Hepatocyte (in vitro differentiated cells): Measurements from ENCODE around the gene VPS25. TPM values are rescaled to one million over a fixed set of nuclear protein-coding genes. Genes with fewer than 3 reads are reported as not detected.
A peak's percentile ranks its signal among the peaks of the same experiment; 100 is the strongest.

Source experiments
- DNase-seq: peaks from one replicate; pipeline ENCODE4 v3.0.0-alpha.2; 2016; ENCODE audit warnings: low spot score
- H2AFZ ChIP-seq: fragments of 200-600 bp; sonication (generic); 2 replicates; pipeline ENCODE4 v1.6.0; 2016; ENCODE audit warnings: antibody characterized with exemption, mild to moderate bottlenecking
- H3K27ac ChIP-seq: fragments of 200-600 bp; sonication (generic); 2 replicates; pipeline ENCODE4 v1.5.1; 2016; ENCODE audit warnings: mild to moderate bottlenecking
- H3K27me3 ChIP-seq: fragments of 200-600 bp; sonication (generic); 2 replicates; pipeline ENCODE4 v1.6.1; 2016
- H3K36me3 ChIP-seq: fragments of 200-600 bp; sonication (generic); replicated peaks from 2 replicates; pipeline ENCODE4 v1.5.1; 2016; ENCODE audit warnings: low read depth; ENCODE audit not compliant: insufficient read depth
- H3K4me1 ChIP-seq: fragments of 200-600 bp; sonication (generic); 2 replicates; pipeline ENCODE4 v1.5.1; 2016; ENCODE audit warnings: mild to moderate bottlenecking, moderate library complexity; ENCODE audit not compliant: insufficient read depth
- H3K4me2 ChIP-seq: fragments of 200-600 bp; sonication (generic); 2 replicates; pipeline ENCODE4 v1.6.0; 2016
- H3K4me3 ChIP-seq: fragments of 200-600 bp; sonication (generic); 2 replicates; pipeline ENCODE4 v1.5.1; 2016; ENCODE audit warnings: mild to moderate bottlenecking
- H3K79me2 ChIP-seq: fragments of 200-600 bp; sonication (generic); 2 replicates; pipeline ENCODE4 v1.6.0; 2017; ENCODE audit warnings: mild to moderate bottlenecking
- H3K9me2 ChIP-seq: fragments of 200-600 bp; sonication (generic); replicated peaks from 2 replicates; pipeline ENCODE4 v1.6.0; 2017; ENCODE audit warnings: mild to moderate bottlenecking; ENCODE audit not compliant: insufficient read depth
- H3K9me3 ChIP-seq: fragments of 200-600 bp; sonication (generic); 2 replicates; pipeline ENCODE4 v1.5.1; 2016; ENCODE audit warnings: low read depth, mild to moderate bottlenecking
- H4K20me1 ChIP-seq: fragments of 200-600 bp; sonication (generic); 2 replicates; pipeline ENCODE4 v1.6.0; 2016; ENCODE audit warnings: mild to moderate bottlenecking; ENCODE audit not compliant: insufficient read depth, poor library complexity, severe bottlenecking
- EZH2 ChIP-seq: fragments of 200-600 bp; sonication (generic); IDR thresholded peaks from 2 replicates; pipeline ENCODE4 v1.6.1; 2016; ENCODE audit warnings: antibody characterized with exemption, mild to moderate bottlenecking, borderline replicate concordance
- EZH2phosphoT487 ChIP-seq: fragments of 200-600 bp; sonication (generic); IDR thresholded peaks from one replicate; pipeline ENCODE4 v1.6.1; 2018; ENCODE audit warnings: antibody characterized with exemption, mild to moderate bottlenecking, low read depth, moderate library complexity; ENCODE audit not compliant: unreplicated experiment, severe bottlenecking
- WGBS: methylation state at CpG from one replicate; pipeline ENCODE4 v1.1.6; 2016; ENCODE audit warnings: low lambda C conversion rate; ENCODE audit errors: missing lambda C conversion rate; 5-methylcytosine and 5-hydroxymethylcytosine counted together
- microRNA-seq: library from miRNA; unstranded; fragments of <30 nt; microRNA quantifications from one replicate; pipeline ENCODE4, GENCODE V29; 2017
- polyA plus RNA-seq: library from polyadenylated mRNA; unstranded; fragments of >200 nt; fragmentation: Nextera tagmentation; extraction: Ambion mirVana; gene quantifications from 2 replicates; pipeline ENCODE4 v1.2.1, GENCODE V29; 2016
- small RNA-seq: library from RNA; depleted of rRNA; stranded (forward); fragments of <200 nt; gene quantifications from one replicate; pipeline ENCODE3, GENCODE V24; 2014
- total RNA-seq: library from RNA; depleted of rRNA; stranded (reverse); fragments of >200 nt; gene quantifications from 2 replicates; pipeline ENCODE4 v1.2.3, GENCODE V29; 2014
- TF ChIP-seq, protein P1 (sequence below): fragments of 200-600 bp; sonication (generic); IDR thresholded peaks from 2 replicates; pipeline ENCODE4 v1.5.1; 2016; ENCODE audit warnings: antibody characterized with exemption, mild to moderate bottlenecking; ENCODE audit not compliant: poor library complexity

The VPS25 gene
- total and polyA plus RNA-seq, 2 experiments from 2014 or later: 89.9 to 121 TPM

DNA sequence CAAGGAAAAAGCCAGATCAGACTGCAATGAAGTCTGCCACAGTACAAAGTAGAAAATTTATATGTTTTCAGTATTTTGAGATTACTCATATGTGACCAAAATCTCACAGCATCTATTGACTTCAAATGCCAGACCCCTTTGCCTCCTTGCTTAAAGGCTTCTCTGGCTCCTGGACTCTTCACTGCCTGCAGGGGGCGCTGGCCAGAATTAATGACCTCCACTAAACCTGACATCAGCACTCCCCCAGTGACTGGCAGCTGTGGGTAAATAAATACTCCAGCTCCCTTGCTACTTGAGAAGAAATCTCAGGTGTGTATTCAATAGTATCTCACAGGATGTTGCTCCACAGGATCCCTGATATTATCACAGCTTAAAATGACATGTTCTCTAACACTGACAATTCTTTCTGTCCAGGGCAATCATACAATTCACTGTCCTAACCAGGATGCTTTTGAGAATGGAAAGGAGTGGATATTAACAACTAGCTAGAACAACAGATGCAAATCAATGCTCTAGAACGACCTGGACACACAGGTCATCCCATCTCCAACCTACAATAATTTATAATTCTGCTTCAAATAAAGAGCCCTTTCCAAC, 46.8 kb downstream of the VPS25 start:
- H3K36me3 ChIP-seq: peaks cover 4% of the 10 kb centered on the region
- peak; percentile 77 for DNase-seq
- WGBS: 33% methylated on average over 2 of the region's 2 CpGs

DNA sequence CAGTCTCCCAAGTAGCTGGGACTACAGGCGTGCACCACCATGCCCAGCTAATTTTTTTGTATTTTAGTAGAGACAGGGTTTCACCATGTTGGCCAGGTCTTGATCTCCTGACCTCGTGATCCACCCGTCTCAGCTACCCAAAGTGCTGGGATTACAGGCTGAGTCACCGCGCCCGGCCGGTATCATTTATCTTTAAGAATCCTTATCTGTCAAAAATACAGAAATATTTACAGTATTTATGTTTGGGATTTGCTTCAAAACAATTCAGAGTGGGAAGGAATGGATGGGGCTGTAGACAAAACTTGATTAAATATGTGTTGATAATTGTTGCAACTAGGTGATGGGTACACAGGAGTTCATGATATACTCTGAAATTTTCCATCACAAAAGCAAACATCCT, 47.9 kb downstream of the VPS25 start:
- Histone ChIP-seq H3K79me2 (peaks cover 38% of the 10 kb centered on the region), H3K9me2 (no peaks in the 10 kb centered on the region), H3K9me3 (no peaks in the 10 kb centered on the region), H3K36me3 (no peaks in the 10 kb centered on the region), H3K4me2 (no peak overlapping the region), H4K20me1 (no peaks in the 10 kb centered on the region), H3K4me1 (peaks cover 8% of the 10 kb centered on the region), H3K27ac (no peak overlapping the region), H2AFZ (no peak overlapping the region), H3K27me3 (no peaks in the 10 kb centered on the region), H3K4me3 (no peak overlapping the region)
- WGBS: 81% methylated on average over 7 of the region's 7 CpGs
- no peak for DNase-seq
- no peak for TF ChIP-seq EZH2
- TF ChIP-seq, protein P1, sequence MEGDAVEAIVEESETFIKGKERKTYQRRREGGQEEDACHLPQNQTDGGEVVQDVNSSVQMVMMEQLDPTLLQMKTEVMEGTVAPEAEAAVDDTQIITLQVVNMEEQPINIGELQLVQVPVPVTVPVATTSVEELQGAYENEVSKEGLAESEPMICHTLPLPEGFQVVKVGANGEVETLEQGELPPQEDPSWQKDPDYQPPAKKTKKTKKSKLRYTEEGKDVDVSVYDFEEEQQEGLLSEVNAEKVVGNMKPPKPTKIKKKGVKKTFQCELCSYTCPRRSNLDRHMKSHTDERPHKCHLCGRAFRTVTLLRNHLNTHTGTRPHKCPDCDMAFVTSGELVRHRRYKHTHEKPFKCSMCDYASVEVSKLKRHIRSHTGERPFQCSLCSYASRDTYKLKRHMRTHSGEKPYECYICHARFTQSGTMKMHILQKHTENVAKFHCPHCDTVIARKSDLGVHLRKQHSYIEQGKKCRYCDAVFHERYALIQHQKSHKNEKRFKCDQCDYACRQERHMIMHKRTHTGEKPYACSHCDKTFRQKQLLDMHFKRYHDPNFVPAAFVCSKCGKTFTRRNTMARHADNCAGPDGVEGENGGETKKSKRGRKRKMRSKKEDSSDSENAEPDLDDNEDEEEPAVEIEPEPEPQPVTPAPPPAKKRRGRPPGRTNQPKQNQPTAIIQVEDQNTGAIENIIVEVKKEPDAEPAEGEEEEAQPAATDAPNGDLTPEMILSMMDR: no peak
- no peak for TF ChIP-seq EZH2phosphoT487

More for the DNA sequence above, 46.8 kb downstream of the VPS25 start:
- Histone ChIP-seq H3K27ac (no peak overlapping the region), H3K9me2 (no peaks in the 10 kb centered on the region), H3K4me3 (no peak overlapping the region), H3K27me3 (no peaks in the 10 kb centered on the region), H2AFZ (no peak overlapping the region), H3K4me2 (no peak overlapping the region), H3K9me3 (no peaks in the 10 kb centered on the region), H3K4me1 (peaks cover 8% of the 10 kb centered on the region), H3K79me2 (peaks cover 38% of the 10 kb centered on the region), H4K20me1 (no peaks in the 10 kb centered on the region)
- TF ChIP-seq, protein P1: peak; percentile 65
- TF ChIP-seq EZH2phosphoT487: no peak

DNA sequence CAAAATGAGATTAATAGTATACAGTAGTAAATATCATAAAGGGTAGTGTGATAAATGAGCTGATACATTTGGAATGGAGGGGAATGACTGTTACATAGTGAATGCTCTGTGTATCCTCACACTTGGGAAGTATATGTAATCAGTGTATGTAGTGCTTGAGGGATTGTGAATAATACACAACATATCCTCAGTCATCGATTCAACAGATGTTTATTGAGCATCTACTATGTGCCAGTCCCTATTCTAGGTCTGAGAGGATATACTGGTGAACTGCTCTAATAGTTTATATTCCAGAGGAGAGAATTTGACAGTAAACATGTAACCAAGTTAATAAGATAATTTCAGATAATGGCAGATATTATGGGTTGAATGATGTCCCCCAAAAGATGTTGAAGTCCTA, 54.2 kb downstream of the VPS25 start:
- TF ChIP-seq EZH2phosphoT487 (no peak), EZH2 (no peak)
- TF ChIP-seq, protein P1: no peak
- Histone ChIP-seq H3K27me3 (no peaks in the 10 kb centered on the region), H3K9me3 (no peaks in the 10 kb centered on the region), H4K20me1 (no peaks in the 10 kb centered on the region), H3K27ac (no peak overlapping the region), H3K4me3 (no peak overlapping the region), H3K36me3 (no peaks in the 10 kb centered on the region), H3K79me2 (peaks cover 17% of the 10 kb centered on the region), H2AFZ (no peak overlapping the region), H3K9me2 (no peaks in the 10 kb centered on the region), H3K4me2 (no peak overlapping the region), H3K4me1 (peaks cover 8% of the 10 kb centered on the region)
- no peak for DNase-seq
- 90% methylated on average over 1 of the region's 1 CpG for WGBS

Small RNA genes within 50 kb of the gene (microRNA-seq; reads per million reads assigned to microRNA genes)
- 4.5 reads per million, percentile 5 among the genes with 10 or more reads in this experiment for gene MIR6781

Small RNA genes within 50 kb of the gene (small RNA-seq; reads per million reads assigned to genes)
- gene HMGN2P15: not detected
- not detected for gene MIR6781

Other genes starting within 250 kb of the VPS25 start
- gene NAGLU, start 237.2 kb upstream of the VPS25 start, total RNA-seq: 76.4 and 78.1 TPM in 2 replicates
- 121 and 152 TPM in 2 replicates for gene NAGLU, start 237.2 kb upstream of the VPS25 start, polyA plus RNA-seq
- 0.12 and 2.7 TPM in 2 replicates for gene HSD17B1, start 220.5 kb upstream of the VPS25 start, total RNA-seq
- 4.8 and 6.6 TPM in 2 replicates for gene HSD17B1, start 220.5 kb upstream of the VPS25 start, polyA plus RNA-seq
- 27.7 and 33.9 TPM in 2 replicates for gene COASY, start 211.3 kb upstream of the VPS25 start, total RNA-seq
- 91.6 and 93.9 TPM in 2 replicates for gene COASY, start 211.3 kb upstream of the VPS25 start, polyA plus RNA-seq
- gene MLX, start 206.3 kb upstream of the VPS25 start, total RNA-seq: 29.7 and 34.0 TPM in 2 replicates
- 33.1 and 39.5 TPM in 2 replicates for gene MLX, start 206.3 kb upstream of the VPS25 start, polyA plus RNA-seq
- 1.5 and 1.9 TPM in 2 replicates for gene PSMC3IP, start 195.7 kb upstream of the VPS25 start, total RNA-seq
- gene PSMC3IP, start 195.7 kb upstream of the VPS25 start, polyA plus RNA-seq: 3.7 and 4.2 TPM in 2 replicates
- 55.3 and 58.7 TPM in 2 replicates for gene RETREG3, start 164.1 kb upstream of the VPS25 start, total RNA-seq
- 36.3 TPM in 2 replicates for gene RETREG3, start 164.1 kb upstream of the VPS25 start, polyA plus RNA-seq
- gene TUBG1, start 163.8 kb upstream of the VPS25 start, total RNA-seq: 28.7 and 33.7 TPM in 2 replicates
- gene TUBG1, start 163.8 kb upstream of the VPS25 start, polyA plus RNA-seq: 62.0 and 81.2 TPM in 2 replicates
- gene TUBG2, start 114.2 kb upstream of the VPS25 start, total RNA-seq: 13.1 and 16.0 TPM in 2 replicates
- gene TUBG2, start 114.2 kb upstream of the VPS25 start, polyA plus RNA-seq: 46.3 and 58.7 TPM in 2 replicates
- 16.9 and 20.5 TPM in 2 replicates for gene PLEKHH3, start 96.5 kb upstream of the VPS25 start, total RNA-seq
- 30.9 and 33.7 TPM in 2 replicates for gene PLEKHH3, start 96.5 kb upstream of the VPS25 start, polyA plus RNA-seq
- gene CCR10, start 91.6 kb upstream of the VPS25 start, total RNA-seq: 0.12 and 0.37 TPM in 2 replicates
- gene CCR10, start 91.6 kb upstream of the VPS25 start, polyA plus RNA-seq: 4.6 and 5.0 TPM in 2 replicates
- gene CNTNAP1, start 90.9 kb upstream of the VPS25 start, total RNA-seq: 3.6 and 4.4 TPM in 2 replicates
- 2.0 and 2.6 TPM in 2 replicates for gene CNTNAP1, start 90.9 kb upstream of the VPS25 start, polyA plus RNA-seq
- gene EZH1, start 28.4 kb upstream of the VPS25 start, total RNA-seq: 12.5 and 22.5 TPM in 2 replicates
- gene EZH1, start 28.4 kb upstream of the VPS25 start, polyA plus RNA-seq: 9.5 and 18.4 TPM in 2 replicates
- 8.7 and 13.1 TPM in 2 replicates for gene RAMP2, start 12.2 kb upstream of the VPS25 start, total RNA-seq
- 48.7 and 62.3 TPM in 2 replicates for gene RAMP2, start 12.2 kb upstream of the VPS25 start, polyA plus RNA-seq
- gene WNK4, start 7.2 kb downstream of the VPS25 start, total RNA-seq: 1.0 and 1.5 TPM in 2 replicates
- 1.7 and 2.2 TPM in 2 replicates for gene WNK4, start 7.2 kb downstream of the VPS25 start, polyA plus RNA-seq
- gene COA3, start 25.3 kb downstream of the VPS25 start, total RNA-seq: 117 and 133 TPM in 2 replicates
- 219 and 252 TPM in 2 replicates for gene COA3, start 25.3 kb downstream of the VPS25 start, polyA plus RNA-seq
- gene CNTD1, start 25.4 kb downstream of the VPS25 start, total RNA-seq: 0.08 and 1.2 TPM in 2 replicates
- 1.5 and 2.4 TPM in 2 replicates for gene CNTD1, start 25.4 kb downstream of the VPS25 start, polyA plus RNA-seq
- gene BECN1, start 50.8 kb downstream of the VPS25 start, total RNA-seq: 68.7 and 73.4 TPM in 2 replicates
- gene BECN1, start 50.8 kb downstream of the VPS25 start, polyA plus RNA-seq: 70.4 and 75.2 TPM in 2 replicates
- gene PSME3, start 59.9 kb downstream of the VPS25 start, total RNA-seq: 86.4 and 89.0 TPM in 2 replicates
- 99.4 and 99.5 TPM in 2 replicates for gene PSME3, start 59.9 kb downstream of the VPS25 start, polyA plus RNA-seq
- 0.92 and 1.1 TPM in 2 replicates for gene AOC2, start 71.1 kb downstream of the VPS25 start, total RNA-seq
- gene AOC2, start 71.1 kb downstream of the VPS25 start, polyA plus RNA-seq: 1.3 and 2.2 TPM in 2 replicates
- 1.0 and 1.9 TPM in 2 replicates for gene AOC3, start 77.8 kb downstream of the VPS25 start, total RNA-seq
- 2.3 and 2.5 TPM in 2 replicates for gene AOC3, start 77.8 kb downstream of the VPS25 start, polyA plus RNA-seq
- 14.2 and 18.2 TPM in 2 replicates for gene G6PC1, start 127.3 kb downstream of the VPS25 start, total RNA-seq
- 8.2 and 24.2 TPM in 2 replicates for gene G6PC1, start 127.3 kb downstream of the VPS25 start, polyA plus RNA-seq
- 16.9 and 25.8 TPM in 2 replicates for gene AARSD1, start 191.0 kb downstream of the VPS25 start, total RNA-seq
- 41.0 and 50.5 TPM in 2 replicates for gene AARSD1, start 191.0 kb downstream of the VPS25 start, polyA plus RNA-seq
- 0.64 and 2.4 TPM in 2 replicates for gene PTGES3L, start 206.6 kb downstream of the VPS25 start, total RNA-seq
- 0.40 and 0.73 TPM in 2 replicates for gene PTGES3L, start 206.6 kb downstream of the VPS25 start, polyA plus RNA-seq
- gene RUNDC1, start 207.1 kb downstream of the VPS25 start, total RNA-seq: 8.0 and 11.4 TPM in 2 replicates
- gene RUNDC1, start 207.1 kb downstream of the VPS25 start, polyA plus RNA-seq: 19.6 and 20.3 TPM in 2 replicates
- gene RPL27, start 225.0 kb downstream of the VPS25 start, total RNA-seq: 1,020 and 1,179 TPM in 2 replicates
- gene RPL27, start 225.0 kb downstream of the VPS25 start, polyA plus RNA-seq: 580 and 602 TPM in 2 replicates
- gene IFI35, start 233.3 kb downstream of the VPS25 start, total RNA-seq: 14.4 and 18.4 TPM in 2 replicates
- 27.5 and 37.8 TPM in 2 replicates for gene IFI35, start 233.3 kb downstream of the VPS25 start, polyA plus RNA-seq
- 181 and 207 TPM in 2 replicates for gene VAT1, start 248.9 kb downstream of the VPS25 start, total RNA-seq
- 219 and 251 TPM in 2 replicates for gene VAT1, start 248.9 kb downstream of the VPS25 start, polyA plus RNA-seq